RWPE1 (cell line): ENCODE measurements around the gene EGFL7.

Experiments
- CTCF ChIA-PET: fragments of 350-600 bp; sonication (Branson Sonifier 250); formaldehyde crosslinking; extraction: SDS; loops from one replicate; lab custom pipeline; 2021; lab: Yijun Ruan, JAX
- POLR2A ChIA-PET: fragments of 400-600 bp; formaldehyde crosslinking; extraction: SDS; loops from one replicate; lab custom pipeline; 2020; ENCODE audit warnings: antibody characterized with exemption; ENCODE audit not compliant: low non-redundant PET; lab: Yijun Ruan, JAX
- DNase-seq: peaks from one replicate; pipeline ENCODE4 v3.0.0; 2012; ENCODE audit warnings: low spot score
- H3K27ac ChIP-seq: fragments of 450-650 bp; 2 replicates; pipeline ENCODE4 v1.5.1; 2017
- TF ChIP-seq, protein P1 (sequence below): fragments of 450-650 bp; conservative IDR thresholded peaks from 2 replicates; pipeline ENCODE4 v1.5.1; 2017; ENCODE audit warnings: low read depth, mild to moderate bottlenecking

EGFL7 gene

DNA sequence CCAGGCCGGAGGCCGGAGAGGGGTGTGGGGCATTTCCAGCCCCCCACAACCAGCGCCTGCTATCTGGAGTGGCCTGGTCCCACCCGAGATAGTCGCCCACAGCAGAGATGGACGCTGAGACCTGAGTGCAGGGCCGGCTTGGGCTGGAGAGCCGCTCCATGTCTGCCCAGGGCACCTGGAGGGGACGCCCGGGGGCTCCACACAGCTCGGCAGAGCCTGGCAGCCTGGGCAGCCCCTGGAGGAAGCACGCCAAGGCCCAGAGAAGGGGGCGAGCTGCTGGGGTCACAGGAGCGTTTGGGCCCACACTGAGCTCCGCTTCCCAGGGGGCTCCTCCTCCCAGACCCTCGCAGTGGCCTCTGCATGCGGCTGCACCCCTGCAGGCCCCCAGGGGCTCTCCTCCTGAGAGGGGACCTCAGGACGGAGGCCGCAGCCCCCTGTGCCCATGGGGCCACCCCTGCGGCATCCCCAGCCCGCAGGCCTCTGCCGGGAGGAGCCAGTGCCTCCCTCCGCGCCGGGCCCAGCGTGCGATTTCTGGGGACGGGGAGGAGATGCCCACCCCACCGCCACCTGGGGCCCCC lies 42.2 kb upstream of the EGFL7 start:
- CTCF ChIA-PET: no interaction called here
- DNase-seq: no peak
- peak overlapping the region; percentile 100 for H3K27ac ChIP-seq
- TF ChIP-seq, protein P1, sequence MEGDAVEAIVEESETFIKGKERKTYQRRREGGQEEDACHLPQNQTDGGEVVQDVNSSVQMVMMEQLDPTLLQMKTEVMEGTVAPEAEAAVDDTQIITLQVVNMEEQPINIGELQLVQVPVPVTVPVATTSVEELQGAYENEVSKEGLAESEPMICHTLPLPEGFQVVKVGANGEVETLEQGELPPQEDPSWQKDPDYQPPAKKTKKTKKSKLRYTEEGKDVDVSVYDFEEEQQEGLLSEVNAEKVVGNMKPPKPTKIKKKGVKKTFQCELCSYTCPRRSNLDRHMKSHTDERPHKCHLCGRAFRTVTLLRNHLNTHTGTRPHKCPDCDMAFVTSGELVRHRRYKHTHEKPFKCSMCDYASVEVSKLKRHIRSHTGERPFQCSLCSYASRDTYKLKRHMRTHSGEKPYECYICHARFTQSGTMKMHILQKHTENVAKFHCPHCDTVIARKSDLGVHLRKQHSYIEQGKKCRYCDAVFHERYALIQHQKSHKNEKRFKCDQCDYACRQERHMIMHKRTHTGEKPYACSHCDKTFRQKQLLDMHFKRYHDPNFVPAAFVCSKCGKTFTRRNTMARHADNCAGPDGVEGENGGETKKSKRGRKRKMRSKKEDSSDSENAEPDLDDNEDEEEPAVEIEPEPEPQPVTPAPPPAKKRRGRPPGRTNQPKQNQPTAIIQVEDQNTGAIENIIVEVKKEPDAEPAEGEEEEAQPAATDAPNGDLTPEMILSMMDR: no peak
- POLR2A ChIA-PET: no interaction called here

DNA sequence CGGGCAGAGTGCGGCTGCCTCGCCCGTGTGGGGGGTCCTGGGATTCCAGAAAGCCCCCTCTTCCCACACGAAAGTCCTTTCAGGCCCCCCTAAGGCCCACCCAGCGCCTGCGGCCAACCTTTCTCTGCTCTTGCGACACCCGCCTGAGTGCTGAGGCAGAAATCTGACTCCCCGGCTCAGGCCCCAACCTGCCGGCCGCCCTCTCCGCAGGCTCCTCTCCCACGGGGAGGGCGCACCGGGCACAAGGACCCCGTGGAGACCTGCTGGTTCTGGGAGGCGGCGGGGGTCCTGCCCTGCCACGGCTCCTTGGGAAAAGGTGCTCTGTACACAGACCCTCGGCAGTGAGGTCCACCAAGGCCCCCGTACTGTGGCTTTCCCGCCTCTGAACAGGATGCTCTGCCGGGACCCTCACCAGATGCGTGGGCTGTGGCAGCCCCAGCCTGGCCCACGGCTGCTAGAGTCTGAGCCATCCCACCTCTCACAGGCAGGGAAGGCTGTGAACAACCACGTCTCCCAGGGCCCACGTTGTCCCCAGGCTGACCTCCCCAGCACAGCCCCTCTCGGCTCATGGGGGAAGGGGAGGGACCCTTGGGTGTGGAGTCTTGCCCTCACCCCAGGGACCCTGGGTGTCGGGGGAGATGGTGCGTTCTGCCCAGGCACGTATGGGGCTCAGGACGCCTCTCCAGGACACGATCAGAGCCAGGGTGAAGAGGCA lies 41.5 kb upstream of the EGFL7 start:
- TF ChIP-seq, protein P1: no peak
- CTCF ChIA-PET: no interaction called here
- peak overlapping the region; percentile 100 for H3K27ac ChIP-seq

DNA sequence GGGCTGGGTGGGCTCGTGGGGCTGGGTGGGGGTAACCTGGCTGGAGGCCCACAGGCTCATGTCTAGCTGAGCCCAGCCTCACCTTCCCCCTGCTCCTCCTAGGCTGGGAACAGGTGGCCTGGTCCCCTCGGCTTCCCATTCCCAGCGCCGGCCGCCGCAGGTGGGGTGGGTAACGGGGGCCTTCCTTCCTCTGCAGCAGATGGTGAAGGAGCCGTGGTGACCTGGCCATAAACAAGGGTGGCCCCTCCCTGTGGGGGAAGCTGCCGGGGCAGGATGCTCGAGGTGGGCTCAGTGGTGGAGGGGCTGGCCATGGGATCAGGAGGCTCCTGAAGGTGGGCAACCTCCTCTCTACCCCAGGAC lies 41.0 kb upstream of the EGFL7 start:
- POLR2A ChIA-PET: no interaction called here

More for the DNA sequence above, 41.5 kb upstream of the EGFL7 start:
- DNase-seq: peak; percentile 80
- POLR2A ChIA-PET: no interaction called here

DNA sequence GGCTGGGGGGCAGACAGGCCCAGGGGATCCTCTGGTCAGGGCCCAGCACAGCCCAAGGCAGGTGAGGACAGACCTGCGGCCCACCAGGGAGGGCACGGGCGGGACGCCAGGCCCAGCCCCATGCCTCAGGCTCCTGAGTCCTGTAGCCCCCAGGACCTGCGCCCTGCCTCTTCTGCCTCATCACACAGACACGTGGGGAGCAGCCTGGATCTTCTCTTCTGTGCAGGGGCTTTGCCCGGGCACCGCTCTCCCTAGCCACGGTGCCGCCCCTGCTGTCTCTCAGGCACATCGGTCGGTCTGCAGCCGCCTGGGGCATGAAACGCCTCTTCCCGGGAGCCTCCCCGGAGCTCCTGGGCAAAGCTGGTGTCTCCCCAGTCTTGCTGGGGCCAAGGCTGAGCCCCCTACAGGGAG lies 40.2 kb upstream of the EGFL7 start:
- TF ChIP-seq, protein P1: no peak
- POLR2A ChIA-PET: interaction anchor here (0.9 to 2.0 kb wide), 3 partner anchors 72 to 126 kb away, joined by 3 to 6 read pairs (median 3); no protein-coding TSS in a partner anchor
- CTCF ChIA-PET: interaction anchor here (1.5 to 8.3 kb wide), 2 partner anchors 49 to 135 kb away, joined by 6 to 232 read pairs; no protein-coding TSS in a partner anchor
- no peak for DNase-seq
- H3K27ac ChIP-seq: peak overlapping the region; percentile 100

More for the DNA sequence above, 41.0 kb upstream of the EGFL7 start:
- peak overlapping the region; percentile 100 for H3K27ac ChIP-seq
- CTCF ChIA-PET: no interaction called here
- TF ChIP-seq, protein P1: no peak
- no peak for DNase-seq

DNA sequence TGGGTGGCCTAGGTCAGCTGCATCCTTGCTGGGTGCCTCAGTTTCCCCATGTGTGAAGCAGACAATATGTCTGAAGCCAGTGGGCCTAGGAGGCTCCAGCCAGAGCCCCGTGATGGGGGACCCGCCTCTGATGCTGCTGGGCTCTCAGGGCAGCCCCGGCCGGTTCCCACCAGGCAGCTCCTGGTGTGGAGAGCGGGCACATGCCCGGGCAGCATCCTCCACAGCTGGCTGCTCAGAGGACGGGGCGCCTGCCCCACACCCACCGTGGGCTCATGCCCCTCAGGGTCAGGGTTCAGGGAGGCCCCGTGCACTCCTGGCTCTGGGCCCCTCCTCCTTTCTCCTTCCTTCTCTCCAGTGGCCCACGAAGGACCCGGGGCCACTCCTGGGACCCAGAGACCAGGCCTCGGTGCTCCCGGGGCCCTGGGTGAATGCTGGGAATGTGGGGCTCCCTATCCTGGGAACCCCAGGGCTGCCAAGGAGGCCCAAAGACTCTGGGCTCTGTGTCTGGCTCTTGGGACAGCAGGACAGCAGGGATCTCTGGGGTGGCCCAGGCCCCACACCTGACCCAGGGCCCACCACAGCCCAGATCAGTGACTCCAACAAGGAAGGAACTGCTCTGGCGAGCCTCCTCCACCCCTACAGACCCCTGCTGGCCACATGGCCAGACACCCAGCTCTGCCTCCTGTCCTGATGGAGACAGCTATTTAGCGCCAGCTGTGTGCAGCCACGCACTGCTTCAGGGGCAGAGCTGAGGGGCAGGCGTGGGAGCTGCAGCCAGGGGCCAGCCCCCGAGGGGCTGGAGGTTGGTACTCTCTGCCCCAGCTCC lies 39.5 kb upstream of the EGFL7 start:
- TF ChIP-seq, protein P1: no peak
- CTCF ChIA-PET: interaction anchor here (1.1 to 8.3 kb wide), 4 partner anchors 13 to 136 kb away, joined by 3 to 232 read pairs (median 6); no protein-coding TSS in a partner anchor
- peak overlapping the region; percentile 100 for H3K27ac ChIP-seq
- no peak for DNase-seq
- POLR2A ChIA-PET: interaction anchor here (0.9 to 2.0 kb wide), 5 partner anchors 13 to 127 kb away, joined by 3 to 6 read pairs (median 4); no protein-coding TSS in a partner anchor

DNA sequence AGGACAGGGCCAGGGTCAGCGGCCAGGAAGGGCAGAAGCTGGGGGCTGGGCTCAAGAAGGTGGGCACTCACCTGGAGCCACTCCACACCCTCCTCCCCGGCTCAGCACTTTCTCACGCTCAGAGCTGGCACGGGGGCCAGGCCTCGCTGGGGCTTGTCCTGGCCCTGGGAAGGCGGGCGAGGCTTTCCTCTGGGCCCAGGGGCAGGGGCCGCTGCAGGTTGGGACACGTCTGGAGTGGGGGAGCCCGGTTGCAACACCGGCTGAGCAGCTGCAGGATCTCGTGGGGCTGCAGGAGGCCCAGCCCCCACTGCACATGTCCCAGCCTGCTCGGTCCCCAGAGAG lies 38.9 kb upstream of the EGFL7 start:
- CTCF ChIA-PET: interaction anchor here (0.6 to 8.3 kb wide), 7 partner anchors 14 to 136 kb away, joined by 3 to 232 read pairs (median 5); no protein-coding TSS in a partner anchor
- TF ChIP-seq, protein P1: no peak
- POLR2A ChIA-PET: interaction anchor here (0.6 to 2.0 kb wide), 4 partner anchors 14 to 82 kb away, joined by 4 to 6 read pairs (median 4); no protein-coding TSS in a partner anchor
- peak overlapping the region; percentile 100 for H3K27ac ChIP-seq
- peak; percentile 100 for DNase-seq
